Measurements from ENCODE around the gene MEI1. TPM values are rescaled to one million over a fixed set of nuclear protein-coding genes. Genes with fewer than 3 reads are reported as not detected.
"Not testable (repeated sequence)": the region's sequence is repeated elsewhere in the genome, so short reads cannot be mapped to it uniquely, and the experiment has no call there.

Gene MEI1
- total RNA-seq, 1 donor, result 0.36 TPM

DNA sequence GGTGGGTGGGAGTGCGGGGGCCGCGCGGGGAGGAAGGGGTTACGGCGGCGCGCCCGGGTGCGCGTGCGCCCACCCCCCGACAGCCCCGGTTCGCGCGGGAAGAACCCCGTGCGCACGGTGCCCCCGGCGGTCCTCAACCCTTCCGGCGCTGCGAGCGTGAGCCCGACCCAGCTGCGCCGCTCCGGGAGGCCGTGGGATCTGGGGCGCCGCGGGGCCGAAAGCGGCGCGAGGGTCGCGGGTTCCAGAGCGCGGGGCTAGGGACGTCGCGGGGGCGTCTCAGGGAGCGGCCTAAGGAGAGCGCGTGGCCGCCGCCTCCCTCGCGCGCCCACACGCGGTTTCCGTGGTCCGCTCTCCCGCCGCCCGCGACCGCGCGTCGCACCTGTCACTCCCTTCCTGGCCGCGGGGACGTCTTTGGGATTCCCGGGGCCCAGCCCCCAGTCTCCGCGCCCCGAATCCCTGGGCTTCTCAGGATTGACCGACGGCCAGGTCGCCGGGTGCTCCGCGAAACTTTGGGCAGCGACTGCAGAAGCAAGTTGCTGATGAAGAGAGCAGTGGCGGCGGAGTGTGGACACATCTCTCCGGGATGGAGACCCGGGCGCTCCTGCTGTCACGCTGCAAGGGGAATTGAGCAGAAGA, 134.2 kb downstream of the MEI1 start:
- H2AFZ ChIP-seq (ENCODE audit: low read length), result peak overlapping the region; percentile 76
- DNase-seq (ENCODE audit: insufficient read length, low spot score, missing footprints), result peak; percentile 82
- H3K36me3 ChIP-seq (ENCODE audit: insufficient read depth, low read length), result peaks cover 17% of the 10 kb centered on the region
- H3K27ac ChIP-seq (ENCODE audit: low read depth, low read length), result peak overlapping the region; percentile 90
- H3K4me1 ChIP-seq (ENCODE audit: insufficient read depth, low read length), result peaks cover 14% of the 10 kb centered on the region
- H3K9me3 ChIP-seq (ENCODE audit: low read depth, low read length), result no peaks in the 10 kb centered on the region
- H4K20me1 ChIP-seq (ENCODE audit: insufficient read depth, low read length), result peaks cover 22% of the 10 kb centered on the region
- peak overlapping the region; percentile 87 for H3K4me2 ChIP-seq (ENCODE audit: insufficient read depth, low read length)
- H3K27me3 ChIP-seq (ENCODE audit: insufficient read depth, low read length), result no peaks in the 10 kb centered on the region
- TF ChIP-seq, protein P1, sequence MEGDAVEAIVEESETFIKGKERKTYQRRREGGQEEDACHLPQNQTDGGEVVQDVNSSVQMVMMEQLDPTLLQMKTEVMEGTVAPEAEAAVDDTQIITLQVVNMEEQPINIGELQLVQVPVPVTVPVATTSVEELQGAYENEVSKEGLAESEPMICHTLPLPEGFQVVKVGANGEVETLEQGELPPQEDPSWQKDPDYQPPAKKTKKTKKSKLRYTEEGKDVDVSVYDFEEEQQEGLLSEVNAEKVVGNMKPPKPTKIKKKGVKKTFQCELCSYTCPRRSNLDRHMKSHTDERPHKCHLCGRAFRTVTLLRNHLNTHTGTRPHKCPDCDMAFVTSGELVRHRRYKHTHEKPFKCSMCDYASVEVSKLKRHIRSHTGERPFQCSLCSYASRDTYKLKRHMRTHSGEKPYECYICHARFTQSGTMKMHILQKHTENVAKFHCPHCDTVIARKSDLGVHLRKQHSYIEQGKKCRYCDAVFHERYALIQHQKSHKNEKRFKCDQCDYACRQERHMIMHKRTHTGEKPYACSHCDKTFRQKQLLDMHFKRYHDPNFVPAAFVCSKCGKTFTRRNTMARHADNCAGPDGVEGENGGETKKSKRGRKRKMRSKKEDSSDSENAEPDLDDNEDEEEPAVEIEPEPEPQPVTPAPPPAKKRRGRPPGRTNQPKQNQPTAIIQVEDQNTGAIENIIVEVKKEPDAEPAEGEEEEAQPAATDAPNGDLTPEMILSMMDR (IDR thresholded peaks at IDR 0.05; ENCODE audit: extremely low read depth, low read depth, low read length), result no peak
- peaks cover 44% of the 10 kb centered on the region for H3K79me2 ChIP-seq (ENCODE audit: insufficient read depth, low read length)
- H3K4me3 ChIP-seq (ENCODE audit: insufficient read depth, low read length), result peak overlapping the region; percentile 88

DNA sequence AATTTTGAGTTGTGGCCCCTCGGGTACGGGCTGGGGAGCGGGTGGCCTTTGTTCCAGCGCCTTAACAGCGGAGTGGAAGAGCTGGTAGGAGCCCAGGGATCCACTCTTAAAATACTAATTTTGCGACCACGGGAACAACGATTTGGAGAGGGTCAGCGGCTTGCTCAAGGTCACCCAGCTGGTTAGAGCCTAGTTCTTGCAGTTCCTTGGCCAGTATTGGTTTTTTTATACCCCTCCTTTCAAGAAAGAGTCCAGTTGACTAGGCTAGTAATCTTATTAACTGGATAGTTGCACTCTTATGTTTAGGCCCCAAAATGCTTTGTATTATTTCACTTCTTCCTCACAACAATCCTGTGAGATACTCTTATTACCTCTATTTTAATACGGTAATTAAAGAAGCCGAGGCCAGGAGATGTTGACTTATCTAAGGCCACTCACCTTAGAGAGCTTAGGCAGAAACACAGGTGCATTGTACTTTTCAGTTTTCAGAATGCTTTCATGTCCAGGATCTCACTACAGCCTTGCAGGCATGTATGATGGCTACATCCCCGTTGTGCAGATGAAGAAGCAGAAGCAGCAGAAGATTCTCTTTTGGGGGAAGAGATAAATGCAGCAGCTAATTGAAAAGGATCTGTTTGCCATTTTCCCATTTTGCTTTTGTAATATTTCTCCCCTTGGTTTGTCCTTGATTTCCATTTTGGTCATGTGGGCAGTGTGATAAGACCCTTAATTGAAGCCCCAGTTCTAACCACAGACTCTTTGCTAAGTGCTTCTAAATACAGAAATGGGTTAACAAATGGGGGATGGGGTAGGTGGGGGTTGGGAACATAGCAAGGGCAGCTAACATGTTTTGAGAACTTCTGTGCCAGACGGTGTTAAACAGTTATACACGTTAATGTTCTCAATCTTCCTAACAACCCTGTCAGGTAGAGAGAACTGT, 135.0 kb downstream of the MEI1 start:
- Histone ChIP-seq H3K79me2 (ENCODE audit: insufficient read depth, low read length) (peaks cover 52% of the 10 kb centered on the region), H3K27ac (ENCODE audit: low read depth, low read length) (peak overlapping the region; percentile 90), H3K4me2 (ENCODE audit: insufficient read depth, low read length) (peak overlapping the region; percentile 87), H3K4me3 (ENCODE audit: insufficient read depth, low read length) (peak overlapping the region; percentile 88), H2AFZ (ENCODE audit: low read length) (peak overlapping the region; percentile 76), H3K4me1 (ENCODE audit: insufficient read depth, low read length) (peaks cover 14% of the 10 kb centered on the region), H3K27me3 (ENCODE audit: insufficient read depth, low read length) (no peaks in the 10 kb centered on the region), H3K9me3 (ENCODE audit: low read depth, low read length) (no peaks in the 10 kb centered on the region), H4K20me1 (ENCODE audit: insufficient read depth, low read length) (peaks cover 22% of the 10 kb centered on the region), H3K36me3 (ENCODE audit: insufficient read depth, low read length) (peaks cover 17% of the 10 kb centered on the region)
- DNase-seq (ENCODE audit: insufficient read length, low spot score, missing footprints), result peak; percentile 77
- TF ChIP-seq, protein P1 (IDR thresholded peaks at IDR 0.05; ENCODE audit: extremely low read depth, low read depth, low read length), result no peak

DNA sequence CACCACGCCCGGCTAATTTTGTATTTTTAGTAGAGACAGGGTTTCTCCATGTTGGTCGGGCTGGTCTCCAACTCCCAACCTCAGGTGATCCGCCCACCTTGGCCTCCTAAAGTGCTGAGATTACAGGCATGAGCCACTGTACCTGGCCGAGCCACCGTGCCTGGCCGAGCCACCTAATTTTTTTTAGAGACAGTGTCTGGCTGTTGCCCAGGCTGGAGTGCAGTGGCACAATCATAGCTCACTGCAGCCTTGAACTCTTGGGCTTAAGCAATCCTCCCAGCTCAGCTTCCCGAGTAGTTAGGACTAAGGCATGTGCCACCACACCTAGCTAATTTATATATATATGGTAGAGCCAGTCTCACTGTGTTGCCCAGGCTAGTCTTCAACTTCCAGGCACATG, 136.2 kb downstream of the MEI1 start:
- H3K4me3 ChIP-seq (ENCODE audit: insufficient read depth, low read length); H2AFZ ChIP-seq (ENCODE audit: low read length); H3K4me2 ChIP-seq (ENCODE audit: insufficient read depth, low read length); H3K27ac ChIP-seq (ENCODE audit: low read depth, low read length); H3K27me3 ChIP-seq (ENCODE audit: insufficient read depth, low read length); H3K9me3 ChIP-seq (ENCODE audit: low read depth, low read length); DNase-seq (ENCODE audit: insufficient read length, low spot score, missing footprints): not testable (repeated sequence)
- H3K4me1 ChIP-seq (ENCODE audit: insufficient read depth, low read length), result peaks cover 14% of the 10 kb centered on the region
- H3K36me3 ChIP-seq (ENCODE audit: insufficient read depth, low read length), result peaks cover 17% of the 10 kb centered on the region
- H4K20me1 ChIP-seq (ENCODE audit: insufficient read depth, low read length), result peaks cover 26% of the 10 kb centered on the region
- peaks cover 61% of the 10 kb centered on the region for H3K79me2 ChIP-seq (ENCODE audit: insufficient read depth, low read length)

DNA sequence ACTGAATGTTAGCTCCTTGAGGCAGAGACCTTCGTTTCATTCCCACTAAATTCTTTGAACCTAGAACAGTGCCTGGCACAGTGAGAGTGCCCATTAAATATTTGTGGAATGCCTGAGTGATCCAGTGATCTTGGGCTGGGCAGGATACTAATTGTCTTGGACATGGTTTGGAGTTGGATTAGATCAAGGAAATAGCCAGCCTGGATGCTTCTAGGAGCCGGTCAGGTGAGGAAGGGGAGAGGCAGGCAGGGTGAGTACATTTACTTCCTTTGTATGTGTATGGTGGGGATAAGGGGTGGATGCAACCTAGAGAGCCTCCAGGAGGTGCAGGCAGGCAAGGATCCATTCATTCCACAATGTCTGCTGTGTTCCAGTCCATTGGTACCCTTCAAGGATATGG, 137.2 kb downstream of the MEI1 start:
- TF ChIP-seq, protein P1 (IDR thresholded peaks at IDR 0.05; ENCODE audit: extremely low read depth, low read depth, low read length), result no peak
- no peaks in the 10 kb centered on the region for H3K27me3 ChIP-seq (ENCODE audit: insufficient read depth, low read length)

More for the DNA sequence above, 137.2 kb downstream of the MEI1 start:
- no peak overlapping the region for H3K4me3 ChIP-seq (ENCODE audit: insufficient read depth, low read length)
- no peak overlapping the region for H3K4me2 ChIP-seq (ENCODE audit: insufficient read depth, low read length)
- no peak for DNase-seq (ENCODE audit: insufficient read length, low spot score, missing footprints)
- H4K20me1 ChIP-seq (ENCODE audit: insufficient read depth, low read length), result peaks cover 34% of the 10 kb centered on the region
- no peak overlapping the region for H3K27ac ChIP-seq (ENCODE audit: low read depth, low read length)
- H3K9me3 ChIP-seq (ENCODE audit: low read depth, low read length), result no peaks in the 10 kb centered on the region
- peaks cover 14% of the 10 kb centered on the region for H3K4me1 ChIP-seq (ENCODE audit: insufficient read depth, low read length)
- H3K36me3 ChIP-seq (ENCODE audit: insufficient read depth, low read length), result peaks cover 17% of the 10 kb centered on the region
- H2AFZ ChIP-seq (ENCODE audit: low read length), result no peak overlapping the region
- peaks cover 72% of the 10 kb centered on the region for H3K79me2 ChIP-seq (ENCODE audit: insufficient read depth, low read length)

Data from osteoblast (primary cell).